HepG2 (cell line): ENCODE data around the gene MYLK2. TPM values are rescaled to one million over a fixed set of nuclear protein-coding genes. Genes with fewer than 3 reads are reported as not detected.

Experiments
- AHDC1 ChIP-seq: sonication (generic); formaldehyde crosslinking; IDR thresholded peaks from 2 replicates; pipeline ENCODE4 v1.5.1; 2020; ENCODE audit warnings: mild to moderate bottlenecking, missing genetic modification reagents, borderline replicate concordance
- FOSL2 ChIP-seq: sonication (generic); formaldehyde crosslinking; IDR thresholded peaks from 2 replicates; pipeline ENCODE4 v1.4.0; 2020; ENCODE audit warnings: missing genetic modification reagents
- KIAA2018 ChIP-seq: sonication (generic); formaldehyde crosslinking; IDR thresholded peaks from 2 replicates; pipeline ENCODE4 v1.5.0; 2020; ENCODE audit warnings: mild to moderate bottlenecking, missing genetic modification reagents, borderline replicate concordance
- NONO ChIP-seq, 2 experiments: fragments of 450-650 bp in 1 of 2; sonication (generic) in 1 of 2; formaldehyde crosslinking in 1 of 2; IDR thresholded peaks in 1 of 2; conservative IDR thresholded peaks in 1 of 2; 2 replicates each; pipeline versions ENCODE4 v1.6.1 to v1.8.0; 2017 to 2022; ENCODE audit warnings: mild to moderate bottlenecking in 1 of 2, missing genetic modification reagents in 1 of 2, moderate library complexity in 1 of 2
- NR2C2 ChIP-seq: sonication (generic); formaldehyde crosslinking; IDR thresholded peaks from 2 replicates; pipeline ENCODE4 v1.4.0; 2020; ENCODE audit warnings: missing genetic modification reagents, mild to moderate bottlenecking, moderate library complexity, borderline replicate concordance
- PAXIP1 ChIP-seq: sonication (generic); formaldehyde crosslinking; conservative IDR thresholded peaks from 2 replicates; pipeline ENCODE4 v1.4.0; 2020; ENCODE audit warnings: mild to moderate bottlenecking, missing genetic modification reagents, moderate library complexity
- RNF2 ChIP-seq: fragments of 450-650 bp; conservative IDR thresholded peaks from 2 replicates; pipeline ENCODE4 v1.6.1; 2016; ENCODE audit warnings: low read depth
- ZFP41 ChIP-seq: sonication (generic); formaldehyde crosslinking; IDR thresholded peaks from 2 replicates; pipeline ENCODE4 v1.4.0; 2020; ENCODE audit warnings: mild to moderate bottlenecking, missing genetic modification reagents, borderline replicate concordance
- ZNF747 ChIP-seq: sonication (generic); formaldehyde crosslinking; IDR thresholded peaks from 2 replicates; pipeline ENCODE4 v1.8.1; 2023; ENCODE audit warnings: missing genetic modification reagents, mild to moderate bottlenecking, borderline replicate concordance
- polyA plus RNA-seq, 8 experiments: library from polyadenylated mRNA; depleted of rRNA in 3 of 8; stranded (reverse) in 7 of 8; unstranded in 1 of 8; fragments of >200 nt; fragmentation: Illumina TruSeq in 4 of 8; extraction: Trizol in 4 of 8; gene quantifications; 2 replicates each; pipeline versions ENCODE4 v1.2.1 to v1.2.3, GENCODE V29; 2011 to 2016; ENCODE audit warnings: low read depth in 4 of 8, missing spikeins in 1 of 8, mixed read lengths in 1 of 8; ENCODE audit not compliant: insufficient read depth in 1 of 8
- total RNA-seq, 5 experiments: library from RNA; depleted of rRNA; stranded (reverse); fragments of >200 nt; fragmentation: Illumina TruSeq; extraction: Trizol; gene quantifications; 2 replicates each; pipeline ENCODE4 v1.2.3, GENCODE V29; 2016; ENCODE audit warnings: low read depth in 1 of 5

The MYLK2 gene
- total and polyA plus RNA-seq, 2 of the 13 experiments (the other 11 are each of a cell fraction or from before 2014, with no cell fraction given) = 0.27 TPM; not detected in 1

- TF ChIP-seq ZFP41 (CRISPR knock-in tag) = no peak
- TF ChIP-seq PAXIP1 (CRISPR knock-in tag) = peak; percentile 47; the same call in 1 of the 2 replicates
- no peak for TF ChIP-seq KIAA2018 (CRISPR knock-in tag)
- 0 out of 2 replicates have a peak, but pooled peaks have one; percentile 25 for TF ChIP-seq RNF2
- no peak for TF ChIP-seq ZNF747 (CRISPR knock-in tag)
- TF ChIP-seq AHDC1 = no peak
- TF ChIP-seq FOSL2 = 0 out of 2 replicates have a peak, but pooled peaks have one; percentile 9
- TF ChIP-seq NR2C2 (CRISPR knock-in tag) = peak; percentile 27; the same call in 1 of the 2 replicates
- TF ChIP-seq NONO (IDR thresholded peaks at IDR 0.05) = no peak
- TF ChIP-seq NONO (CRISPR knock-in tag; conservative IDR thresholded peaks at IDR 0.05) = no peak
Measured at GRCh38 chr20:31870726-31871617, 51.8 kb downstream of the MYLK2 start (continued).
